GM21390 (cell line): ENCODE data around the gene SLC35F3.
"Not testable (repeated sequence)": the region's sequence is repeated elsewhere in the genome, so short reads cannot be mapped to it uniquely, and the experiment has no call there.

Experiments
- ATAC-seq: cut with Tn5 transposase; IDR thresholded peaks from one replicate; pipeline ENCODE4 v1.9.1; 2021; ENCODE audit not compliant: unreplicated experiment

The SLC35F3 gene

DNA sequence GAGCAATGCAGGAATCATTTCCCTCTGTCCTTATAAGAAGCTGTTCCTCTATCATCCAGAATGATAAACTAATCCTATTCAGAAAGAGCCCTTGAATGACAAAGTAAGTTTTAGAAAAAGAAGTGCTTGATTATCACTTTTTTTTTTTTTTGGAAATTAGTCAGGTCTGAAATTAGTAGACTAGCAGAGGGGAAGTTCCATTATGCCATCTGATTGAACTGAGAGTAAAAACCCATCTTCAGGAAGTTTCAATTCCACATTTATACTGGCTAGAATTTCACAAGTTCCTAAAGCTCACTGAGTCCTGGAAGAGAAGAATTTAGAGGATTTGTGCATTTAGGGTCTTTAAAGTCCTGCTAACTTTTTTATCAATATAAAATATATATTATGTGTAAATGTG lies 340.0 kb downstream of the SLC35F3 start:
- peak; percentile 21 for ATAC-seq

DNA sequence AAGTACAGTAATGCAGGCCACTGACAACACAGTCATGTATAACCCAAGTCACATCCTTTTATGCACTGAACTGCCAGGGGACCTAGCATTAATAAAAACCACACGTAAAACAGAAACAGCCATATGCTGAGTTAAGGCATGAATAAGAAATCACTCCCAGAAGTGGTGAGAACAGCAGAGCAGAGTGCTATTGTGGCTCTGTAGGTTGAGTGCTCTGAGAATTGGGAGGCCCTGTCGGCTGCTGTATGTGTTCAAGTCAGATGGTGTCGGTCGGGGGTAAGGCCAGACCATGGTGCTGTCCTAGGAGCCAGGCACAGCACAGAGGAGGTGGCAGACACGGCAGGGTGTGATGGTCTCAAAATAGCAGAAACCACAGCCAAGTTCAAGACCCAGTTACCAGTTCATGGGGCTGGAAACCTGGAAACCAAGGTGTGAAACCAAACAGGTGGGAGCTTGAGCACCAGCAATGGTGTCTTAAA lies 342.2 kb downstream of the SLC35F3 start:
- ATAC-seq: peak; percentile 87

DNA sequence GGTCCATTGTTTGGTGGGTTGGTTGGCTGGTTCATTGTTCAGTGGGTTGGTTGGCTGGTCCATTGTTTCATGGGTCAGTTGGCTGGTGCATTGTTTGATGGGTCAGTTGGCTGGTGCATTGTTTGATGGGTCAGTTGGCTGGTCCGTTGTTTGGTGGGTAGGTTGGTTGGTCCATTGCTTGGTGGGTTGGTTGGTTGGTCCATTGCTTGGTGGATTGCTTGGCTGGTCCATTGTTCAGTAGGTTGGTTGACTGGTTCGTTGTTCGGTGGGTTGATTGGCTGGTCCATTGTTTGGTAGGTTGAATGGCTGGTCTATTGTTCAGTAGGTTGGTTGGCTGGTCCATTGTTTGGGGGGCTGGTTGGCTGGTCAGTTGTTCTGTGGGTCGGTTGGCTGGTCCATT lies 343.3 kb downstream of the SLC35F3 start:
- not testable (repeated sequence) for ATAC-seq

DNA sequence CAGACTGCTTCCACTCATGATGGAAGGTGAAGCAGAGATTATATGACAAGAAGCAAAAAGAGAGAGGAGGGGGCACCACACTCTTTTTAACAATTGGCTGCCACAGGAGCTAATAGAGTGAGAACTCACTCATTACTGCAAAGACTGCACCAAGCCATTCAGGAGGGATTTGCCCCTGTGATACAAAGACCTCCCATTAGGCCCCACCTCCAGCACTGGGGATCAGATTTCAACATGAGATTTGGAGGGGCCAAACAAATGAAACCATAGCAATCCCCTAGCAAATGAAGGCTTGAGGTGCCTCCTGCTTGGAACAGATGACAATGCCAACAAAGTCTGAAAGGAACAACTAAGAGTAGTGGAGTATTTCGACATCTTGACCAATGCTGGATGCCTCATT lies 346.3 kb downstream of the SLC35F3 start:
- ATAC-seq: no peak

DNA sequence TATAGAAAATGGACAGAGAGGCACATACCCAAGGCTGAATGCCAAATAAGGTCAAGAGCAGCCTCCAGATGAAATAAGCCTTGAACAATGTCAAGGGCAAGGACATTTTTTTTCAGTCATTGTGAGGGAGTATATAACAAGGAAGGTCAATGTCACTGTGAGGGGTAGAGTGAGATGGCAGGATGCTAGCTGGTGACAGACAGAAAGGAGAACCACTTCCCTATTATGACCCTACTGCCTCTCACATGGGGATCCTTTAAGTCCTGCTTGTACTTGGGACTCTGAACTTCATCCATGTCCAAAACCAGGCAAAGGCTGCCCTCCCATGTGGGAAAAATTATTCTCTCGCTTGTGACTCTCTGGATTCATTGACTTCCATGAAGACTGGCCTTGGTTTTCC lies 349.3 kb downstream of the SLC35F3 start:
- no peak for ATAC-seq

DNA sequence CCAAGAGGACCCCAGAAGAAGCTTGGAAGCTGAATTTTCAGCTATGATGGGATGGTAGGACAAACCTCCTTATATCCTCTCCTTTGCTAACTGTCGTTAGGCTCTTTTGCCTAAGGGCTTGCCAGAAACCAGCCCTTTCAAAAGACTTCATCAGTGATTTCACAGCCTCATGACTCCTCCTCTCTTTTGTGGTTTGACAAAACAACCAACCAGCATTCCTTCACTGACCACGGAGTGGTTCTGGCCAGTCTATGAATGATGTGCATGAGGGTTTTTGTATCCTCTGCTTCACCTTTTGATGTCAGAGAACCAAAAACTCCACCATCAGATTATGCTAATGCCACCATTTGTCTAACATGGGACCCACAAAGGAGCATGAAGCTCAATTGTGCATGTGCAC lies 351.9 kb downstream of the SLC35F3 start:
- no peak for ATAC-seq

DNA sequence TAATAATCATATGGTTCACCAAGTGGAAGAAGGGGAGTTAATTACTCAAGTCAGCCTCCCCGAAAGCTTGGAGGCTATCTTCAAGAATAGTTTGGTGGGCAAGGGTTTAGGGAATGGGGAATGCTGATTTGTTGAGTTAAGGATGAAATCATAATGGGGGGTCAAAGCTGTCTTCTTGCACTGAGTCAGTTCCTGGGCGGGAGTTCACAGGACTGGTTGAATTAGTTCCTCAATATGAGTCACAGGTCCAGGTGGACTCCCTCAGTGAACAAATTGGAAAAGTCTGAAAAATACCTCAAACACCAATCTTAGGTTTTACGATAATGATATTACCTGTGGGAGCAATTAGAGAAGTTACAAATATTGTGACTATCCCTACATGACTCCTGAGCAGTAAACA lies 353.6 kb downstream of the SLC35F3 start:
- ATAC-seq: no peak

DNA sequence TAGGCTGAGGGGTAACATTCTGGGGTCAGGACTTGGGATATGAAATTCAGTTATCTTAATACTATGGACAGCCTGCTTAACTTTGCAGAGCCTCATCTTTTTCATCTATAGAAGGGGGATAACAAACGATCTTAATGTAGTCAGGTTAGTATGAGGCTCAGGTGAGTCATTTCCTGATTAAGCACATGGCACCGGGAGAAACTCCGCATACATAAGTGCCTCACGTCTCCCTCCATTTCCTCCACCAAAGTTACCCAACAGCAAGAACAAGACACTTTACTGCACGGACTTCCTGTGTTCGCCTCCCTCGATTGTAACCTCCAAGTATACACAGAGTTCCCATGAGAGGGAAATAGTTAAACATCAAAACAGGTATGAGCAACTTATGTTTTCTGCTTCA lies 356.1 kb downstream of the SLC35F3 start:
- no peak for ATAC-seq

DNA sequence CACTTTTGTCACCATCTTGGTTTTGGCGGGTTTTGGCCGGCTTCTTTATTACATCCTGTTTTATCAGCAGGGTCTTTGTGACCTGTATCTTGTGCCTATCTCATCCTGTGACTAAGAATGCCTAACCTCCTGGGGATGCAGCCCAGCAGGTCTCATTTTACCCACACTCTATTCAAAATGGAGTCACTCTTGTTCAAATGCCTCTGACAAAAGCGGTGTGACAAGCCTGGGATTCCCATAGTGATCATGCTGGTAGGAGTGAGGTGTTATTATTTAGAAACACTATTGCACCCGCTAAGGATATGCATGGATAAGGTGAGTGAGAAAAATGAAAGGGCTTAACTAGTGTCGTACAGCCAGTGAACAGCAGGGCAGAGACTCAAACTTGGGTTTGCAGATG lies 357.1 kb downstream of the SLC35F3 start:
- ATAC-seq: no peak

DNA sequence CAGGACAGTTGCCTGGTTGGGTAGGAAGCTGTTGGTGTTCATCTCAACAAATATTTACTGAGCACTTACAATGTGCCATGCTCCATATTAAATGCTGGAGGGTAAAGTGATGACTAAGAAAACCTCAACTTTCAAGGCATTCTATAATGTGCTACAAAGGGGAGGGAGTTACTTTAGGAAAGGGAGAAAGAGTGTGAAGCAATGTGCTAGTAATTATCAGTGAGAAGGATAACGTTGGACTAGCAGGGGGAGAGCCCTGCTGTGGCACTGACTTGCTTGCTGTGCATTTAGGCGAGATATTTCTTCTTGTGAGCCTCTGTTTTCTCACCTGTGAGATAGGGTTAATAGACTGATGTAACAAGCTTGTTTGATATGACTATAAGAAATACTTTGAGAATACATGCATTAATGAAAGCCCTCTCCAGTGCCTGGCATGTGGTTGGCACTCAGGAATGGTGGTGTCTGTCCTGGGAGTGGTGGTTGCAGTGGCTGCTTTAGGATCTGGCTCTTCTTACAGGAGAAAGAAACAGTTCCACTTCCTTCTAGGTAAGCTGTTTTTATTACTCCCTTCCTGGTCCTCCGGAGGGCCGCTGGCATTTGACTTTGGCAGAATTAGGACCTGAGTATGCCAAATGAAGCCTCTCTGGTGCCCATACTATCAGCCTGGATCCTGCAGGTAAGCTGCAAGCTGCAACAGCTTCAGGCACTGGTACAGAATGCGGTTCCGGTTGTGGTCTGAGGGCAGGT lies 357.7 kb downstream of the SLC35F3 start:
- no peak for ATAC-seq

DNA sequence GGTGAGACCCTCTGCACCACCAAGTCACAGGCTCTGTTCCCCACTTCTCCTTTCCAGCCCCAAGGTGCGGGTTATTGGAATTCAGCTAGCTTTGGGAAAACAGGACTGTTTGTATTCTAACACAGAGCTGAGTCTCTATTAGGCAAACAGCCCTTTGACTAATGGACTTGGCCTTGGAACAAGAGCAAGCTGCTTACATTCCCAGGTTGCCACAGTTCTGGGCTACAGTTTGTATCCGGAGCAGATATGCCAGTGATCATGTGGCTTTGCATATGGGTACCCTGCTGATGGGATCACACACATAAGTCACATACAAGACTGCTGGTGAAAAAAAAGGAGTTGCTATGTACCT lies 358.3 kb downstream of the SLC35F3 start:
- no peak for ATAC-seq

DNA sequence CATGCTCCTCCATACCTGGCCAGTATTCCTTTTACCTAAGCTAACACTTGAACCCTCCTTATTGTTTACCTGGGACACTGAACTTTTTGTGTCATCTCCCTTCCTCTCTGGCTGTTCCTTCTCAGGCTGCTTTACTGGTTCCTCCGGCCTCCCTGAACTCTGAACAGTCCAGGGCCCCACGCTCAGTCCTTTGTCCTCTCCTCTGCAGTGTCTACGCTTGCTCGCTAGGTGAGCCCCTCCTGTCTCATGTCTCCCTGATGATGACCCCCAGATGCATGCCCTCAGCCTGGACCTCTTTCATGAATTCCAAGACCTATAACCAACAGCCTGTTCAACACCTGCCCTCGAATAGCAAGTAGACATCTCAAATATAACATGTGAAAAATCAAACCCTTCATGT lies 360.4 kb downstream of the SLC35F3 start:
- ATAC-seq: no peak

DNA sequence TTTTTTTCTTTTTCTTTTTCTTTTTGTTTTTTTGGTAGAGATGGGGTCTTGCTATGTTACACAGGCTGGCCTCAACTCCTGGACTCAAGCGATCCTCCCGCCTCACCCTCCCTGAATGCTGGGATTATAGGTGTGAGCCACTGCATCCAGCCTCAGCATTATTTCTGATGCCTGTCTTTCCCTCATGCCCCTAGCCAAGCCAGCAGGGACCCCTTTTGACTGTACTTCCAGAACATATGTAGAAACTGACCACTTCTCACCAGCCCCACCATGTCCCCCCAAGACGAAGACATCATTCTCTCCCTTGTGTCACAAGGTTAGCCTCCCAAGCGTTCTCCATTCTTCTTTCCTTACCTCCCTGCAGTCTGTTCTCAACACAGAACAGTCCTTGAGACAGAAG lies 360.8 kb downstream of the SLC35F3 start:
- no peak for ATAC-seq

DNA sequence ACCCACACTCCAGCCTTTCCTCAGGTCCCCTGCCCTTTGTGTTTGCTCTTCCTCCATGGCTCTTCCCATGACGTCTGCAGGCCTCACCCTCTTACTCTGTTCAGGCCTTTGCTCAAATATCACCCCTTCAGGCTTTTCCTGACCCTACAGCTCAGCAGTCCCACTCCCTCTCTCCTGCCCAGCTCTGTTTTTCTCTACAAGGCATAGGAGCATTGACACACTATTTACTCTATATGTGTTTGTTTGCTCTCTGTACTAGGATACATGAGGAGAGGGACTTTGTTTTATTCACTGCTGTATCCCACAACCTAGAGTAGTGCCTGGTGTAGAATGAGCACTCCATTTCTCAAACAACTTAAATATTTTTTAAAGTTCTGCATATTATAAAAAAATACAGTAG lies 361.4 kb downstream of the SLC35F3 start:
- no peak for ATAC-seq

DNA sequence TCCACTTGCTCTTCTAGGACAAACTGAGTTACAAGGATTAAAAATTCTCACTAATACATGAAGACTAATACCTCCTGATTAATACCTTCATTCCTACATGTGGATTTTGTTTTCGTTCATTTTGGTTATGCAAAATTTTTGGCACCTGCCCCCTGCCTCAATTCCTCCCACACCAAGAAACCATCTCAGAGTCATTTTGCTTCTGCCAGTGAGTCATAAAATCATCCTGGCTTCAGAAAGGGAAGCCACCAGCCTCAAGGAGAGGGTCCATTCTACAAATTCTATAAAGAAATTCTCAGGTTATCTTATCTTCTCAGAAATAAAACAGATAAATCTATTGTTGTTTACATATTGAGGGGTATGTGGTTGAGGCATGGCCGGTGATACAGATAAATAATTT lies 365.6 kb downstream of the SLC35F3 start:
- ATAC-seq: no peak

DNA sequence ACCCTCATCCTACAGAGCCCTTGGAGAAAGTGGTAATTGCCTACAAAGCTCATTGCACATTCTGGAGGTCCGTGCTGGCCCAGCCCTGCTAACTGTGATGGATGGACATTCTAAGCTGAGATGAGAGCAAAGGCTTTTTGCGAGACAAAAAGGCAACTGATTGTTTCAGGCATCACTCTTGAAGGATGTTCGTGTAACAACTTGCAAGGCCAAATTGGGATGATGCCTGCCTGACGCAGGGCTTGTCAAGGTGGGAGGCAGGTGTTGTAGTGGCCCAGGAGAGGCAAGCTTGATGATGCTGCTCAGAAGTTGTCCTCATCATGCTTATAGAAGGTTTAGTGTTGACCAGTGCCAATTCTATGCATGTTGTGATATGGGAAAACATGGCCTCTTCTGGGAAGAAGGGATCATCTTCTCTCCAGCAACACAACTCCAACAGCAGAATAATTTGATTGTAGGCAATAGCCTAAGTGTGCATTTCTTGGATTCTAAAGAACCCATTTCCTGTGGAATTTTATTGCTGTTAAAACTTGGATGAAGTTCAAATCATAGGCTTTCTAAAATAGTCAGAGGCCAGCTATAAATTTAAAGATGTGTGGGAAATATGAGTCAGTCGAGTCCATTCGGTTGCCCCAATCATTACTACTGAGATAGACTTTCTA lies 366.2 kb downstream of the SLC35F3 start:
- no peak for ATAC-seq

DNA sequence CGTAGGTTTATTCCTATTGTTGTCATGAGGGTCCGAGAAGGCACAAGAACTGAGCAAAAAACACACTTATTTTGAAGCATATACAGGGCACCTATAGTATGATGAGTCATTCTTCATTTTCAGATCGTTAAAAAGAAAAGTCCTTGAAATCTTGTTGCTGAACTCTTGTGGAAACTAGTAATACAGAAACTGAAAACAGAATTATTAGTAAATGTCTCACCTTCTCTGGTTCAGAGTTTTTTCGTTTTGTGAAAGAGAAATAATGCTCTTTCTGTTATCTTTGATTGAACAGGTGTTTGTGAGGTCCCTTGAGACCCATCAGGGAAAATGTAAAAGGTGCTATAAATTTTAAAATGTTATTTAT lies 366.7 kb downstream of the SLC35F3 start:
- peak; percentile 97 for ATAC-seq

DNA sequence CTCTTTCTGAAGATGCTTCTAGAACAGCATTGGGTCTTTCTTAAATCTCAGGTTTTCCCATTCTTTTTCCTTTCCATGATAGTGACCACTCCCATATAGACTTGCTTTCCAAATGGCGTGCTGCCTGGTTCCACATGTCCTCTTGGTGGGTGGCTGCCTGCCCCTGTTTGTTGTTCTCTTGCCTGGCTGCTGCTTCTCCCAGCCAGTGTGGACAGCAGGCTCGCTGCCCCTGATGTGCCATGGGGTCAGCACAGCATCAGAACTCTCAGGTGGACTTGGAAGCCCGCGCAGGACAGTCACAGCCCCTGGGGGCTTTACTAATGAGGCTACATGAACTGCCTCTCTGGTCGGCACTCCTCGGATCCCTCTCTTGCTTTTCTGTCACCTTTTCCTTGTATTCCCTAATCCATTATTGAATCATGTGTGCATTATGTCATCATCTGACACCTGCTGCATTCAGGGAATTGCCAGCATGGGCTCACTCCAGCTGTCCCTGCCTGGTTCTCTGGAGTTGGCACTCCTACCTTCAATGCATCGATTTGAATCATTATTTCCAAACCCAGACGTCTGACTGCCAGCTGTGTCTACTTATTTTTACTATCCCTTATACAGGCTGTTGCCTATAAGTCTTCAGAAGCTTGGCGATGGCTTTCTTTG lies 368.3 kb downstream of the SLC35F3 start:
- ATAC-seq: no peak

DNA sequence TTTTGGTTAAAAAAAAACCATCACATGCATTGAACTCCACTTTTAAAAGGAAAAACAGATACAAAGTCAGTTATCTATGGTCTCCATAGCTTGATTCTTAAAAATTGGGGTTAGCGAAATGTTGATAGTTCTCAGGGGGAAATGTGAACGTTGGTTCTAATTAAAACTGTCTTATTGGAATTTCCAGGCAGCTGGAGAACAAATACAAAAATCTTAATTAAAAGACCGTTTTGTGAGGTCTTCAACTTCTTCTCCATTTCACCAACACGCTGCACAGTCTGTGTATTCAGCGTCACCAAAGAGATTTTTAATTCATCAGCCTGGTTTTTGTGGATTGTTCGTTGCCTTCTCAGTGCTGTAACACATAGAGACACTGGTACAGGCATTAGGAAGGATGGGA lies 369.5 kb downstream of the SLC35F3 start:
- ATAC-seq: no peak

DNA sequence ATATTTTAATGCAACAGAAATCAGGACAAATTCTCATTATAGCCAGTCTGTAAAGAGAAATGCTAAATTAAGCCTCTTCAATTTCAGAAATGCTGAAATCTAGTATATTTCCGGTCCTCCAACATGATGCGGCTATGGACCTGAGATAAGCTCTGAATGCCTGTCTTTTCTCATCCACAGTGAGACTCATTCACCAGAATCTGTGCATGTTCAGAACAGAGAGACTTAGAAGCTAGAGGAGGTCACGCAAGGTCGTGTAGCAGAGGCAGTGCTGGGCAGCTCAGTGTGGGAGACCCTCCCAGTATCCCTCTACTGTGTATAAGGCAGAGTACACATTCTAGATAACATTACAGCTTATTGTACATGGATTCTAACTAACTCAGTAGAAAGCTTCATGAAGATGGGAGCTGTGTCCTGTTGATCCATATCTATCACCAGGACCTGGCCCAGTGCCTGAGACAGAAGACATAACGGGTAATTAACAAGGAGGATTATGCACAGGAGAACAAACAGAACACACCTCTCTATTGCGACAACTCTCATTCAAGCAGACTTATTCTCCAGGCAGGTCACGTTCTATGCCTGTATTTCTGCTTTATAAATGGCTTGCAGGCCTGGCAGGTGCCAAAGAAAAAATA lies 371.8 kb downstream of the SLC35F3 start:
- no peak for ATAC-seq

DNA sequence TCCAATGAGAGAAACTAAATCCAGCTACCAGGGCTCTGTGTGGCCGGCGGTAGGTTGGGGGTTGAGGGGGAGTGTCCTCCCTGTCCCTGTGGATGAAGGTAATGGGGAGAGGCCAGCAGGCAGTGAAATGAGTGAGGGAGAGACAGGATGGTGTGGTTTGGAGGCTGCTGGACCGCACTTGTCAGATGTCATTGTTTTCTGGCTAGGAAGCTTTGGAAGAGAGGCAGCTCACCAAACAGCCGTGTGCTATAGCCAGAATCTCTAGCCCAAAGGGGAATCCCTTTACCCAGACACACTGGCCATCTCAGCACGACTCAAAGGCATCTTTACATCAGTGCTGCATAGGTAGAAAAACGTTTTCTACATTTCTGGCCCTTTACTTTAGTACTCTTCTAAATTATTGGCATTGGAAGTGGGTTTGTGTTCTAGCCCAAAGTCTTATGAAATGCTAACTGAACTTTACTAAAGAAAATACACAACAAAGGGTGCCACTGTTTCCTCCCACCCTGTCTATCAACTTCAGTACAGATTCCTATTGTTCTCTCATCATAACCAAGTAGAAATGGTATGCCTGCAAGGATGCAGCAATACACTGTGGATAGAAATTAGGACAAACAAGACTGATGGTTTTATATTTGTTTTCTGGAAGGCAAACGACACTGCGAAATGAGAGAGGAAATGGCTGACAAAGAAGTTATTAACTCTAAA lies 372.8 kb downstream of the SLC35F3 start:
- no peak for ATAC-seq
